ENCODE measurements around the gene UBASH3A. TPM values are rescaled to one million over a fixed set of nuclear protein-coding genes. Genes with fewer than 3 reads are reported as not detected.

UBASH3A gene
- total RNA-seq, 2 experiments from 2014 or later: 77.4 to 83.7 TPM

DNA sequence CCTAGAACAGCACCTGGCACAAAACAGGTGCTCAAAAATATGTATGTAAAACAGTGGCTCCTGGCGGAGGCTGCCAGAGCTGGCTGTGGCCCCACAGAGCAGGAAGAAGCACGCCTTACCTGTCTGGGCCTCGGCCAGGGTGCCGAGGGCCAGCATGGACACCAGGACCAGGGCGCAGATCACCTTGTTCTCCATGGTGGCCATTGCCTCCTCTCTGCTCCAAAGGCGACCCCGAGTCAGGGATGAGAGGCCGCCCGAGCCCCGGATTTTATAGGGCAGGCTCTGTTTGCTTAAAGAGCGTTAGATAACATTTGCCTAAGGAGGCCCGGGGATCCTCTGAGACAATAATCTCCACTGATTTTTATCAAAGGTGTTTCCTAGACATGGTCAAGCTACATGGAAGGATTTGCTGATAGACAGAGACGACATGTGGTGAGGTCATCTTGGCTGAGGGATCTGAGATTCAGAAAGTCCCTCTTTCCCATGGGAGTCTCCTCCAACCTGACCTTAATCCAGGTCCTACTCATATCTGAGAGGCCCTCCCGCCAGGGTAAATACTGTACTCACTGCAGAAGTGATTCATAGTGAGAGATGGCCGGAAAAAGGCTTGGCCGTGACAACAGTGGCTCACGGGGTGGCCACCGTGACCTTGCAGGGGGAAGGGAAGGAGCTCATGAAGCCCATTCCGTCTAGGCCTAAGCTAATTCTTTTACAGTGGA lies 37.3 kb upstream of the UBASH3A start, which contains the start of gene TFF1:
Gene TFF1 (minus strand): TSS at position 244 of the 719 bp plus-strand sequence. CDS start 40 bp downstream, at position 204.
- no peaks in the 10 kb centered on the region for H3K9me3 Mint-ChIP-seq
- no peak for DNase-seq
- CTCF ChIA-PET: interaction anchor here (0.7 to 2.0 kb wide), 3 partner anchors 9 to 20 kb away, joined by 4 to 5 read pairs (median 4); no protein-coding TSS in a partner anchor
- H3K27ac Mint-ChIP-seq: no peak within 1 kb of the TSS
- peaks cover 14% of the 10 kb centered on the region for H3K4me1 Mint-ChIP-seq
- H3K36me3 Mint-ChIP-seq (ENCODE audit: low read depth): no peaks in the 10 kb centered on the region
- POLR2A ChIA-PET: no interaction called here
- no peak within 1 kb of the TSS for H3K4me3 Mint-ChIP-seq
- peaks cover 1% of the 10 kb centered on the region for H3K27me3 Mint-ChIP-seq

DNA sequence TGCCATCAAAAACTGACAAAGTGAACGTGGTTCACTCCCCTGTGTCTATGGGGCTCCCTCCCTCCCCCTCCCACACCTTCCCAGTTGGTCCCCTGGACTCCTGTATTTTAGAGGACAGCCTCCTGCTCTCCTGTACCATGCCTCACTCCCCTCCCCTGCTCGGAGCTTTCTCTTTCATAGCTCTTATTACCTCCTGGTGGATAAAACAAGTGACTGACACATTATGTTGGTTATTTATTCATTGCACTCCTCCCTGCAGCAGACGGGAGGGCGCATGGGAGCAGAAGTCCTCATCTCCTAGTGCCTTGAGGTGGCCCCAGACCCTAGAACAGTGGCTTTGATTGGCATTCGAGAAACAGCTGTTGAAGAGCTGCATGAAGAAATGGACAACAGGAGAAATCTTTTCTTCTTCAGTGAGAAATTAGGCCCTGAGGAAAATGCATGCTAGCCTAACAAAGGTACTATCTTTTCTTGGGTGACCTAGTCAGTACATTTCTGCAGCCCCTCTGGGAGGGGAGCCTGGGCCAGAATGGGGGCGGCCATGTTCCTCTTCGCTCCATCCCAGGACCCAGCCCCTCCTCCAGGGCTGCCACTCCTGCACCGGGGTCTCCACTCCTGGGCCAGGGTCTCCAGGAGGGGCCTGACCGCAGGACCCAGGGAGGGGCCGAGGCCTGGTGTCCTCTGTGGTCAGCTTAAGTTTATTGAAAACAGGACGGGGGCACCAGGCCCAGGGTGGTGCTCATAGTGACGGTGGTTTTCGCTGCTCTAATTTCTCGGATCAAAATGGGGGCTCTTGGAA lies 36.1 kb upstream of the UBASH3A start:
- DNase-seq: no peak
- Mint-ChIP-seq H3K4me1 (peaks cover 14% of the 10 kb centered on the region), H3K27ac (no peak overlapping the region), H3K27me3 (no peaks in the 10 kb centered on the region), H3K4me3 (no peak overlapping the region), H3K9me3 (no peaks in the 10 kb centered on the region), H3K36me3 (ENCODE audit: low read depth) (no peaks in the 10 kb centered on the region)
- ChIA-PET POLR2A (no interaction called here), CTCF (interaction anchor here (0.6 to 2.0 kb wide), 5 partner anchors 10 to 203 kb away, joined by 3 to 6 read pairs (median 4); no protein-coding TSS in a partner anchor)

- no peaks in the 10 kb centered on the region for H3K9me3 Mint-ChIP-seq
- no peak overlapping the region for H3K4me3 Mint-ChIP-seq
- CTCF ChIA-PET: interaction anchor here (0.6 to 1.6 kb wide), 2 partner anchors 81 to 110 kb away, joined by 3 read pairs; no protein-coding TSS in a partner anchor
- H3K36me3 Mint-ChIP-seq (ENCODE audit: low read depth): no peaks in the 10 kb centered on the region
- DNase-seq: no peak
- H3K27me3 Mint-ChIP-seq: no peaks in the 10 kb centered on the region
- peaks cover 25% of the 10 kb centered on the region for H3K4me1 Mint-ChIP-seq
- no peak overlapping the region for H3K27ac Mint-ChIP-seq
- POLR2A ChIA-PET: no interaction called here
These were observed 33.9 kb upstream of the UBASH3A start for GRCh38 chr21:42369821-42370220.

DNA sequence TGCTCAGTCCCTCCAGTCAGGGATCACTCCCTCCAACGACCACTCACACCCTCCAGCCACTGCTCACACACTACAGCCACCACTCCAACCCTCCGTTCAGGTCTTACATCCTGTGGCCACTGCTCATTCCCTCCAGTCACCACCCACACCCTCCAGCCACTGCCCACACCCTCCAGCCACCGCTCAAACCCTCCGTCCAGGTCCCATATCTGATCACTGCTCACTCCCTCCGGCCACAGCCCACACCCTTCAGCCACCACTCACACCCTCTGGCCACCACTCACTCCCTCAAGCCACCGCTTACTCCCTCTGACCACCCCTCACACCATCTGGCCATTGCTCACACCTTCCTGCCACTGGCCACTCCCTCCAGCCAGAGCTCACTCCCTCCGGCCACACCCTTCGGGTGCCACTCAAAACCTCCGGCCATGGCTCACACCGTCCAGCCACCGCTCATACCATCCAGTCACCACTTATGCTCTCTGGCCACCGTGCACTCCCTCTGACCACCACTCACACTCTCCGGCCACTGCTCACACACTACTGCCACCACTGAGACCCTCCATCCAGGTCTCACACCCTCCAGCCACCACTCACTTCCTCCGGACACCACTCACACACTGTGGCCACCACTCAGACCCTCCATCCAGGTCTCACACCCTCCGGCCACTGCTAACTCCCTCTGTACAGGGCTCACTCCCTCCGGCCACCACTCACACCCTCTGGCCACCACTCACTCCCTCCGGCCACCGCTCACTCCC lies 32.6 kb upstream of the UBASH3A start:
- no peaks in the 10 kb centered on the region for H3K36me3 Mint-ChIP-seq (ENCODE audit: low read depth)
- no peak overlapping the region for H3K27ac Mint-ChIP-seq
- H3K4me1 Mint-ChIP-seq: peaks cover 28% of the 10 kb centered on the region
- H3K9me3 Mint-ChIP-seq: no peaks in the 10 kb centered on the region
- ChIA-PET POLR2A (no interaction called here), CTCF (interaction anchor here (0.7 kb wide), 1 partner anchor 102 kb away, joined by 3 read pairs; no protein-coding TSS in a partner anchor)
- no peak overlapping the region for H3K4me3 Mint-ChIP-seq
- no peak for DNase-seq
- no peaks in the 10 kb centered on the region for H3K27me3 Mint-ChIP-seq

- Mint-ChIP-seq H3K36me3 (ENCODE audit: low read depth) (no peaks in the 10 kb centered on the region), H3K4me3 (no peak overlapping the region), H3K4me1 (peaks cover 23% of the 10 kb centered on the region), H3K27me3 (no peaks in the 10 kb centered on the region), H3K27ac (peak overlapping the region; percentile 66), H3K9me3 (no peaks in the 10 kb centered on the region)
- DNase-seq: no peak
- CTCF ChIA-PET: interaction anchor here (1.0 to 3.0 kb wide), 6 partner anchors 11 to 35 kb away, joined by 4 to 22 read pairs (median 6); partner anchors contain the start of gene UBASH3A
- POLR2A ChIA-PET: no interaction called here
These were observed 30.4 kb upstream of the UBASH3A start for GRCh38 chr21:42373196-42373907.

GRCh38 chr21:42373908-42374455 lies 29.7 kb upstream of the UBASH3A start:
- CTCF ChIA-PET: interaction anchor here (0.8 to 3.0 kb wide), 9 partner anchors 9 to 141 kb away, joined by 3 to 22 read pairs (median 4); partner anchors contain the start of gene UBASH3A
- H3K4me3 Mint-ChIP-seq: no peak overlapping the region
- H3K9me3 Mint-ChIP-seq: no peaks in the 10 kb centered on the region
- no peak overlapping the region for H3K27ac Mint-ChIP-seq
- H3K4me1 Mint-ChIP-seq: peaks cover 21% of the 10 kb centered on the region
- no peaks in the 10 kb centered on the region for H3K27me3 Mint-ChIP-seq
- POLR2A ChIA-PET: no interaction called here
- H3K36me3 Mint-ChIP-seq (ENCODE audit: low read depth): no peaks in the 10 kb centered on the region
- no peak for DNase-seq

DNA sequence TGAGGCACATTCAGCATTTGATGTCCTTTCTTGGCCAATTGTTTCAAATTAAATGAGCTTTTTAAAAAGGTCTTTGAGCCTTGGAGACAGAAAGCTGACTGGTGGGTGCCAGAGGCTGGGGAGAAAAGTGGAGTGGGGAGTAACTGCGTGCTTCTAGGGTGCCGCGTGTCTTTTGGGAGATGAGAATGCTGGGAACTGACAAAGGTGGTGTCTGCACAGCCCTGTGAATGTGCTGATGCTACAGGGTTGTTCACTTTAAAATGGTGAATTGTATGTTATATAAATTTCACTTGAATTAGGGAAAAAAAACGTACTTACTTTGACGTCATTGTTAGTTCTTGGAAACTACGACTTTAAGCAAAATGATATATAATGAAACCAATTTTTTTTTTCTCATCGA lies 29.2 kb upstream of the UBASH3A start:
- no peak overlapping the region for H3K27ac Mint-ChIP-seq
- ChIA-PET CTCF (interaction anchor here (0.8 to 3.0 kb wide), 9 partner anchors 9 to 142 kb away, joined by 3 to 22 read pairs (median 4); partner anchors contain the start of gene UBASH3A), POLR2A (no interaction called here)
- peaks cover 18% of the 10 kb centered on the region for H3K4me1 Mint-ChIP-seq
- no peaks in the 10 kb centered on the region for H3K9me3 Mint-ChIP-seq
- no peak overlapping the region for H3K4me3 Mint-ChIP-seq
- no peaks in the 10 kb centered on the region for H3K27me3 Mint-ChIP-seq
- no peaks in the 10 kb centered on the region for H3K36me3 Mint-ChIP-seq (ENCODE audit: low read depth)
- DNase-seq: no peak

GRCh38 chr21:42374864-42375499 lies 28.7 kb upstream of the UBASH3A start:
- Mint-ChIP-seq H3K27me3 (no peaks in the 10 kb centered on the region), H3K27ac (peak overlapping the region; percentile 66), H3K4me1 (peaks cover 18% of the 10 kb centered on the region), H3K36me3 (ENCODE audit: low read depth) (no peaks in the 10 kb centered on the region), H3K9me3 (no peaks in the 10 kb centered on the region), H3K4me3 (no peak overlapping the region)
- POLR2A ChIA-PET: no interaction called here
- CTCF ChIA-PET: interaction anchor here (0.6 to 3.0 kb wide), 7 partner anchors 9 to 142 kb away, joined by 3 to 22 read pairs (median 5); partner anchors contain the start of gene UBASH3A
- DNase-seq: no peak

- Mint-ChIP-seq H3K9me3 (no peaks in the 10 kb centered on the region), H3K4me3 (no peak overlapping the region), H3K27me3 (no peaks in the 10 kb centered on the region), H3K36me3 (ENCODE audit: low read depth) (no peaks in the 10 kb centered on the region), H3K27ac (no peak overlapping the region), H3K4me1 (peaks cover 18% of the 10 kb centered on the region)
- CTCF ChIA-PET: interaction anchor here (0.6 to 3.0 kb wide), 5 partner anchors 12 to 143 kb away, joined by 3 to 22 read pairs (median 8); partner anchors contain the start of gene UBASH3A
- POLR2A ChIA-PET: no interaction called here
- DNase-seq: no peak
These were observed 28.2 kb upstream of the UBASH3A start for GRCh38 chr21:42375506-42375905.

GRCh38 chr21:42375966-42376337 lies 27.8 kb upstream of the UBASH3A start:
- Mint-ChIP-seq H3K27ac (no peak overlapping the region), H3K27me3 (no peaks in the 10 kb centered on the region)

GRCh38 chr21:42376338-42376982 lies 27.2 kb upstream of the UBASH3A start:
- Mint-ChIP-seq H3K27me3 (no peaks in the 10 kb centered on the region), H3K4me1 (peaks cover 18% of the 10 kb centered on the region), H3K27ac (no peak overlapping the region), H3K9me3 (peaks cover 2% of the 10 kb centered on the region), H3K4me3 (no peak overlapping the region), H3K36me3 (ENCODE audit: low read depth) (peaks cover under 1% of the 10 kb centered on the region)
- ChIA-PET CTCF (interaction anchor here (0.5 to 3.0 kb wide), 2 partner anchors 14 to 1642 kb away, joined by 3 to 22 read pairs; no protein-coding TSS in a partner anchor), POLR2A (no interaction called here)
- DNase-seq: no peak

More at GRCh38 chr21:42375966-42376337, 27.8 kb upstream of the UBASH3A start:
- H3K4me1 Mint-ChIP-seq: peaks cover 18% of the 10 kb centered on the region
- no peak overlapping the region for H3K4me3 Mint-ChIP-seq
- no peaks in the 10 kb centered on the region for H3K9me3 Mint-ChIP-seq
- ChIA-PET CTCF (interaction anchor here (0.5 to 3.0 kb wide), 4 partner anchors 14 to 1642 kb away, joined by 3 to 22 read pairs (median 6); no protein-coding TSS in a partner anchor), POLR2A (no interaction called here)
- no peak for DNase-seq
- no peaks in the 10 kb centered on the region for H3K36me3 Mint-ChIP-seq (ENCODE audit: low read depth)
